ENCODE data around the gene TRMT61B.

The TRMT61B gene

GRCh38 chr2:28855977-28856376 is 14.1 kb downstream of the TRMT61B start:
- DNase-seq (ENCODE audit: low spot score) = no peak

DNA sequence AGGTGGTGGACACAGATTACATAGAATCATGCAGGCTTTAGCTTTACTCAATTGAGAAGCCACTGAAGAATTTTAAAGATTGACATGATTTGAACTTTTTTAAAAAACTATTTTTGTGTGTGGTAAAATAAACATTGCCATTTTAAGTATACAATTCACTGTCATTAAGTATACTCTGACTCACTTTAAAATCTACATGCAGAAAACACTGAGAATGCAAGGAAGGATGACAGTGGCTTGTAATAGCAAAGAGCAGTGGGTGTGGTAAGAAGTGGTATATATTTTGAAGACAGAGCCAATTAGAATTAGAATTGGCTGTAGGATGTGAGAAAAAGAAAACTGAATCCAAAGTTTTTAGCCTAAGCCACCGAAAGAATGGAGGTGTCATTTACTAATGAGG is 14.9 kb downstream of the TRMT61B start:
- DNase-seq (ENCODE audit: low spot score) = no peak

- no peak for DNase-seq (ENCODE audit: low spot score)
Observed at GRCh38 chr2:28842042-28842441, 28.1 kb downstream of the TRMT61B start.

DNA sequence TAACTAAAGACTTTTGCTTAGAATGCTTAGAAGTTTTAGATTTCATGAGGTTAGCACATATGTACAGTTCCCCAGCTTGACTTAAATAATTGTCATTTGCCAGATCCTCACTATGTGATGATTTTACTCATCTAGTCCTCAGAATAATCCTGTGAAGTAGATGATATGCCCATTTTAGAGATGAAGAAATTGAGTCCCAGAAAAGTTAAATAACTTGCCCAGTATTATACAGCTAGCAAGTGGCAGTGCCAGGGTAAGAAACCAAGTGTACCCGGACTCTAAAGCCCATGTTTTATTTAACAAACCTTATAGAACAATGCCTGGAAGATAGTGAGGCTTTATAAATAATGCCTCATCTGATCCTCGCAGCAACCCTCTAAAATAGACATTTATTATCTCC is 31.1 kb downstream of the TRMT61B start:
- no peak for DNase-seq (ENCODE audit: low spot score)

DNA sequence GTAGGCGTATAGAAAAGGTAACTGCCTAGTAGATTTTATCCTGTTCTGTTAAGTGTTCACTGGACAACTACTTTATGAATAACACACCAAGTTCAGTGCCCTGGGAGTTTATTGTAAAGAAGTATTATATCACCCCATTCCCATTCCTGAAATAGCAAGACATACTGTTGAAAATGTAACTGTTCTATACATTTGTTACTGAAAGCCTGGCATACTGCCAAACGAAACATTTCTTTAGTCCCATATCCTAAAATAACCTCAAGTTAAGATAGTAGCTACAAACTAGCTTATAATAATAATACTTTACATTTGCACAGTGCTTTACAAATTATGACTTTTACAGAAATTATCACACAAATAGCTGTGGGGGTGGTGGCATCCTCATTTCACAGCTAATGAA is 34.3 kb downstream of the TRMT61B start:
- no peak for DNase-seq (ENCODE audit: low spot score)

GRCh38 chr2:28833740-28834470 is 36.2 kb downstream of the TRMT61B start:
- DNase-seq (ENCODE audit: low spot score) = no peak

- DNase-seq (ENCODE audit: low spot score) = peak; percentile 5
Observed at GRCh38 chr2:28828382-28828781, 41.7 kb downstream of the TRMT61B start.

GRCh38 chr2:28824870-28825269 is 45.2 kb downstream of the TRMT61B start:
- DNase-seq (ENCODE audit: low spot score) = no peak

GRCh38 chr2:28824207-28824606 is 45.9 kb downstream of the TRMT61B start:
- DNase-seq (ENCODE audit: low spot score) = peak; percentile 12

DNA sequence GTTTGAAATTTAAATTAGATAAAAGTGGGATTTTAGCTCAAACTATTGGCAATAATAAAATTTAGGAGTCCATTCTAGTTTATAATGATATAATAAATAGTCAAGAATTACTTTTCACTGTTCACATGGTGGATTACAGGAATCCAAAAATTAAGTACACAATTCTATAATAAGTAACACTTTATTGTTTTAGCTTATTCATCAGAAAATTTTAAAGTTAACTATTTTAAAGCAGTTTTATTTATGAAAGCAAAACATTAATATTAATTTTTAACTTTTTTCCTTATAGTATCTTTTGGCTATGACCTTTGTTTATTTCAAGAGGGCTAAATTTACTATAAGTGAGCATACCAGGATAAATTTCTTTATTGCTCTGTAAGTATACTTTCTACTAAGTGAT is 48.1 kb downstream of the TRMT61B start:
- no peak for DNase-seq (ENCODE audit: low spot score)

- peak; percentile 76 for DNase-seq (ENCODE audit: low spot score)
Observed at GRCh38 chr2:28821295-28821958, 48.7 kb downstream of the TRMT61B start.

GRCh38 chr2:28818053-28818452 is 52.1 kb downstream of the TRMT61B start:
- DNase-seq (ENCODE audit: low spot score) = no peak

GRCh38 chr2:28810384-28811285 is 59.5 kb downstream of the TRMT61B start, which contains the start of gene SPDYA:
TSS of gene SPDYA (plus strand) at chr2:28810834. CDS start at chr2:28816015, 5,181 bp downstream.
- DNase-seq (ENCODE audit: low spot score) = no peak

GRCh38 chr2:28809927-28810326 is 60.2 kb downstream of the TRMT61B start:
- no peak for DNase-seq (ENCODE audit: low spot score)

DNA sequence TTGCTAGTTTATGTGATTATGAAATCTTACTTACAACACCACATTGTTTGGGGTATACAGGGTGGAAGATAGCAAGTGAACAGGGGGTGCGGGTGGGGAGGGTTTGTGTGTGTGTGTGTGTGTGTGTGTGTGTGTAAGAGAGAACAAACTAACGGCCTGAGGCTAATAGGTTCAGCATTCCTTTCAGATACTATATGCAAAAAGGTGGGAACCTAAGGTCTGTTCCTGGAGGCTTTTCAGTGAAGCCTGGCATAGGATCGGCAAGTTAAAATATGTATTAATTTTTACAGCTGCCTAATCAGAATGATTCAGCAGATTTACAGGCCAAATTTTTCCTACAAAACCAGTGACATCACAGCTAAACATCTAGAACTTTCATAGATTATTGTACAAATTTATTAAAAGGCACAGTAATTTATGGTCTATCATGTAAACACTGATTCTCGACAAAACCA is 67.1 kb downstream of the TRMT61B start:
- no peak for DNase-seq (ENCODE audit: low spot score)

DNA sequence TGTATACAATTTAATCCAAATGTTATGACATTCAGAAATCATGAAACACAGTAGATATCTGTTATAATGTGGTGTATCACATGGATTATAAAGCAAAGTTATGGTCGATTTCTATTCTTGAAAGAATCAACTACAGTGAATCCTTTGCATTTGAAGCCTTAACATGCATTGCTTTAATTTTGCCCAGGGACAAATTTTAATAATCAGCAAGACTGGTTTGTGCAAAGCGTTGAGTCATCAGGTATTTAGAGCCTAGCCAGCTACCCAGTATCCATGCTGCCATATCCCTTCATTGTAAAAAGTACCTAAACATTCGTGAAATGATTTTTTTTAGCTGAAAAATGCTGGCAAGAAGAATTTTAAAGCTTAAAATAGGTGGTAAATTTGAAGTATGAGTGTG is 68.4 kb downstream of the TRMT61B start:
- no peak for DNase-seq (ENCODE audit: low spot score)
